Gastroesophageal sphincter (tissue), 3 donors: ENCODE results near the gene LRRK2.

Source experiments
- CTCF ChIP-seq, 4 experiments: fragments of 200-600 bp in 2 of 4; fragments of 450-650 bp in 2 of 4; sonication (generic) in 1 of 4; IDR thresholded peaks; one replicate each; pipeline ENCODE4 v1.5.1; 2017 to 2019; ENCODE audit warnings: antibody characterized with exemption in 4 of 4, mild to moderate bottlenecking in 2 of 4, moderate library complexity in 2 of 4
- EP300 ChIP-seq: sonication (generic); formaldehyde crosslinking; IDR thresholded peaks from one replicate; pipeline ENCODE4 v1.6.1; 2017; ENCODE audit warnings: antibody characterized with exemption, mild to moderate bottlenecking
- POLR2A ChIP-seq, 2 donors: fragments of 450-650 bp; IDR thresholded peaks; one replicate each; pipeline ENCODE4 v1.6.1; 2017; ENCODE audit warnings: antibody characterized with exemption in 2 of 2, mild to moderate bottlenecking in 2 of 2, moderate library complexity in 1 of 2

DNA sequence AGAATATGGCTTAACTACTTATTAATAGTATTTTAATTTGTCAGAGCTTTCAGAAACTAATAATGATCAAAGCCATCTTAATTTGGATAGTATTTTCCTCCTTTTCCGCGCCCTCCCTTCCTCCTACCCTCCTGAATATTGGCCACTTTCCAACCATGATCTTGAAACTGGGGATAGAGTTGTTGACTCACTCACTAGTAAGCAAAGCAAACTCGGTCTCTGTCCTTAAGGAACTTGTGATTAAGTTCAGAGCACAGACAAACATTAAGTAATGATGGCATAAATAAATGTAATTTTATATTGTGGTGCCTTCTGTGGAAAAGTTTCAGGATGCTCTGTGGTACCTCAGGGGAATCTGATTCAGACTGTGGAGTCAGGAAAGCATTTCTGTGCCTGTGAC, 75.7 kb downstream of the LRRK2 start:
- TF ChIP-seq CTCF (IDR thresholded peaks at IDR 0.05) (no peak), POLR2A (IDR thresholded peaks at IDR 0.05) (no peak), EP300 (no peak)
